GM21390 (cell line): ENCODE data around the gene RGS11.

Experiments used
- ATAC-seq: cut with Tn5 transposase; IDR thresholded peaks from one replicate; pipeline ENCODE4 v1.9.1; 2021; ENCODE audit not compliant: unreplicated experiment

Gene RGS11

GRCh38 chr16:296806-297510 is 21.2 kb upstream of the RGS11 start:
- no peak for ATAC-seq

- ATAC-seq: no peak
These were observed 20.5 kb upstream of the RGS11 start for GRCh38 chr16:296276-296675.

- ATAC-seq: no peak
These were observed 17.5 kb upstream of the RGS11 start for GRCh38 chr16:293043-293775.

GRCh38 chr16:291539-291938 is 15.8 kb upstream of the RGS11 start:
- no peak for ATAC-seq

- ATAC-seq: no peak
These were observed 15.1 kb upstream of the RGS11 start for GRCh38 chr16:290681-291405.

- ATAC-seq: no peak
These were observed 14.4 kb upstream of the RGS11 start for GRCh38 chr16:290015-290680.

DNA sequence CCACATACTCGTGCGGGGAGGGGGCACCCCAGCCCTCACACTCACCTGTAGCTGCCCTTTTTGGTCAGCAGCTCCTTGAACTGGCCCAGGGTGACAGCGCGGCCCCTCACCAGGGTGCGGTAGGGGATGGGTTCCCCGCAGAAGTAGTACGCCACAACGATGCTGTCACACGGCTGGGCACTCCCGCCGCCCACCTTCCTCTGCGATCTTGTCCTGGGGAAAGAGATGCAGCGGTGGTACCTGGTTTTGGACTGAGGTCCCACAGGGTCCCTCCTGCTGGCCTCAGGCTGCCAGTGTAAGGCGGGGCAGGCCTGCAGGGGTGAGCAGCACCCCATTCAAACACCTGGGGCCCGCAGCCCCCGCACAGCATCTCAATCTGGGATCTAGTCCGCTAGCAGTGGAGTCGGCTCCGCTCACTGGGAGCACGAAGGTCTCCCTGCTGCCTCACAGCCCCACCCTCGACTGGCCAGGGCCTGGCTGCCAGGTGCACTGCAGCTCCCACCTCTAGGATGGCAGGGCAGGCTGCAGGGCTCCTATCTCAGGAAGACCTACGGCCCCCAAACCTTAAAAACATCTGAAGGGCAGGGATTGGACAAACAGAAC is 13.8 kb upstream of the RGS11 start:
- no peak for ATAC-seq

- no peak for ATAC-seq
These were observed 12.5 kb upstream of the RGS11 start for GRCh38 chr16:287981-288920.

- ATAC-seq: no peak
These were observed 11.6 kb upstream of the RGS11 start for GRCh38 chr16:287298-287811.

- ATAC-seq: no peak
These were observed 10.9 kb upstream of the RGS11 start for GRCh38 chr16:286491-287297.

DNA sequence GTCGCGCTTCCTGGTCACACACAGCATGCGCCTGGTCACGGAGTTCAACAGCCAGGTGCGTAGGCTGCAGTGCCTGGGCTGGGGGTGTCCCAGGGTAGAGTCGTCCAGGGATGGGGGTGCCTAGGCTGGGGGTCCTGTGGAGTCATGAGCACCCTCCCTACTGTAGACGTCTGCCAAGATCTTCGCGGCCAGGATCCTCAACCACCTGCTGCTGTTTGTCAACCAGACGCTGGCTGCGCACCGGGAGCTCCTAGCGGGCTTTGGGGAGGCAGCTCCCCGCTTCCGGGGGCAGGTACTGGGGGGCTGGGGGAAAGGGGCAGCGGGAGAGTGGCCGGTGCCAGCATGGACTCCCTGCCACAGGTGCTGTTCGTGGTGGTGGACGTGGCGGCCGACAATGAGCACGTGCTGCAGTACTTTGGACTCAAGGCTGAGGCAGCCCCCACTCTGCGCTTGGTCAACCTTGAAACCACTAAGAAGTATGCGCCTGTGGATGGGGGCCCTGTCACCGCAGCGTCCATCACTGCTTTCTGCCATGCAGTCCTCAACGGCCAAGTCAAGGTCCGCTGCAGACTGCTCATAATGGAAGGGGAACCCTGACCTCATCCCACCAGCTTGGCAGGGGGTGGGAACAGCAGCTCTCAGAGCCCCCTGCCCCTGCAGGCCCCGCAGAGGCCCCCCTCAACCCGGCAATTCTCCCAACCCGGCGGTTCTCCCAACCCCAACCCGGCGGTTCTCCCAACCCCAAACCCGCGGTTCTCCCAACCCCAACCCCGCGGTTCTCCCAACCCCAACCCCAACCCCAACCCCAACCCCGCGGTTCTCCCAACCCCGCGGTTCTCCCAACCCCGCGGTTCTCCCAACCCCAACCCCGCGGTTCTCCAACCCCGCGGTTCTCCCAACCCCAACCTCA is 9.7 kb upstream of the RGS11 start:
- ATAC-seq: no peak

DNA sequence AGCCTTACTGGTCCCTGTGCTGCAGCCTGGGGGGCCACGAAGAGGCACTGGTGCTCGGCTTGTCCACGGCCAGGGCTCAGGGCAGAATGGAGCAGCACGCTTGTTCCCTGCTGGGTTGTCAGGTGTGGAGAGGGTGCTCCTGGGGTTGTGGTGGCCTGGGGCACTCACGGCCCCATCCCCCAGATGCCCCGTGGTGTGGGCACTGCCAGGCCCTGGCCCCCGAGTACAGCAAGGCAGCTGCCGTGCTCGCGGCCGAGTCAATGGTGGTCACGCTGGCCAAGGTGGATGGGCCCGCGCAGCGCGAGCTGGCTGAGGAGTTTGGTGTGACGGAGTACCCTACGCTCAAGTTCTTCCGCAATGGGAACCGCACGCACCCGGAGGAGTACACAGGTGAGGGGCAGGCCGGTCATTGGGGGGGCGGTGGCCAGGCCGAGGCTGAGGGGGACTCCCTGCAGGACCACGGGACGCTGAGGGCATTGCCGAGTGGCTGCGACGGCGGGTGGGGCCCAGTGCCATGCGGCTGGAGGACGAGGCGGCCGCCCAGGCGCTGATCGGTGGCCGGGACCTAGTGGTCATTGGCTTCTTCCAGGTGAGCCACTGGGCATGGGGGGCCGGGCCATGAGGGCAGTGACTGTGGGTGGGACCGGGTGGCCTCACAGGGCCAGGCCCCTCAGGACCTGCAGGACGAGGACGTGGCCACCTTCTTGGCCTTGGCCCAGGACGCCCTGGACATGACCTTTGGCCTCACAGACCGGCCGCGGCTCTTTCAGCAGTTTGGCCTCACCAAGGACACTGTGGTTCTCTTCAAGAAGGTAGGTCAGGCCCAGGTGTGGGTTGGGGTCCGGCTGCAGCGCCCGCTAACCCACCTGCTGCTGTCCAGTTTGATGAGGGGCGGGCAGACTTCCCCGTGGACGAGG is 8.7 kb upstream of the RGS11 start:
- ATAC-seq: no peak

DNA sequence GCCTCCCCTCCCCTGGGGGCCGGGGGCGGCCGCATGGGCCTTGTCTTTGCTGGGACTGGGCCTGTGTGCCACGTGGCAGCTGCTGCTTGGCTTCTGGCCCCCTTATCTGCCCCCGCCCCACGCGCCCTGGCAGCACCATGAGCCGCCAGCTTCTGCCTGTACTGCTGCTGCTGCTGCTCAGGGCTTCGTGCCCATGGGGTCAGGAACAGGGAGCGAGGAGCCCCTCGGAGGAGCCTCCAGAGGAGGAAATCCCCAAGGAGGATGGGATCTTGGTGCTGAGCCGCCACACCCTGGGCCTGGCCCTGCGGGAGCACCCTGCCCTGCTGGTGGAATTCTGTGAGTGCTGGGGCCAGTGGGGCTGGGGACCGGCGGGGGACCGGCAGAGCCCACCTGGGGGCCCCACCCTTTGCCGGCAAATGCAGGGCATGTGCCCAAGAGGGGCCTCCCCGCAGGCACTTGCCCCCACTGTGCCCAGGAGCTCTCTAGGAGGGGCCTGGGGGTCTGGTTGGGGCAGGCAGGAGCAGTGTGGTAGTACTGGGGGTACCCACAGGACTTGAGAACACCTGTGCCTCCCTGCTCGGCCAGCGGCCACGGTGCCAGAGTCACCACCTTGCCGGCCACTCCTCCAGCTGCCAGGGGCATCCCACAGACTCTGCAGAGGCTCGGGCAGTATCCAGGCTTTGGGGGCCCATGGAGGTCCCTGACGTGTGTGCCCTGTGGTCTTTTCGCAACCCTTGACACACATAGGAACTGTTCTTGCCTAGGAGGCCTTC is 7.5 kb upstream of the RGS11 start, which contains the start of gene PDIA2:
TSS of gene PDIA2 (plus strand) at position 132 of the 773 bp plus-strand sequence. CDS start at position 138, 6 bp downstream.
- no peak for ATAC-seq

GRCh38 chr16:282491-282890 is 6.7 kb upstream of the RGS11 start:
- ATAC-seq: no peak

- ATAC-seq: no peak
These were observed 6.0 kb upstream of the RGS11 start for GRCh38 chr16:281660-282255.
